Mesenchymal stem cell (in vitro differentiated cells and primary cell): ENCODE data around the gene PRRX2.

Experiments
- DNase-seq: peaks from one replicate; pipeline ENCODE4 v3.0.0-alpha.2; 2013
- H2AFZ ChIP-seq: one replicate; pipeline ENCODE4 v1.6.1; 2013; ENCODE audit warnings: low read depth, mild to moderate bottlenecking, control low read depth, inconsistent platforms, low read length, moderate library complexity
- H2AK5ac ChIP-seq: 2 replicates; pipeline ENCODE4 v1.6.1; 2013; ENCODE audit warnings: low read length, moderate library complexity, mild to moderate bottlenecking, inconsistent platforms; ENCODE audit not compliant: severe bottlenecking
- H2BK120ac ChIP-seq: one replicate; pipeline ENCODE4 v1.6.1; 2013; ENCODE audit warnings: low read depth, mild to moderate bottlenecking, inconsistent platforms, low read length, moderate library complexity
- H2BK12ac ChIP-seq, 2 experiments: one replicate each; pipeline ENCODE4 v1.6.1; 2013; ENCODE audit warnings: inconsistent platforms in 2 of 2, low read length in 2 of 2, mild to moderate bottlenecking in 2 of 2, moderate library complexity in 2 of 2, control low read depth in 1 of 2
- H2BK15ac ChIP-seq: one replicate; pipeline ENCODE4 v1.6.1; 2013; ENCODE audit warnings: mild to moderate bottlenecking, low read depth, inconsistent platforms; ENCODE audit not compliant: poor library complexity, severe bottlenecking
- H2BK5ac ChIP-seq: 2 replicates; pipeline ENCODE4 v1.6.1; 2013; ENCODE audit warnings: low read depth, mild to moderate bottlenecking, low read length, control low read depth, inconsistent platforms; ENCODE audit not compliant: poor library complexity, severe bottlenecking
- H3K14ac ChIP-seq, 2 experiments: one replicate each; pipeline ENCODE4 v1.6.1; 2013; ENCODE audit warnings: inconsistent platforms in 2 of 2, low read length in 2 of 2, control low read depth in 1 of 2, mild to moderate bottlenecking in 1 of 2, moderate library complexity in 1 of 2
- H3K18ac ChIP-seq, 2 experiments: one replicate each; pipeline ENCODE4 v1.6.1; 2013; ENCODE audit warnings: inconsistent platforms in 2 of 2, low read length in 2 of 2, control low read depth in 1 of 2, low read depth in 1 of 2, mild to moderate bottlenecking in 1 of 2
- H3K23ac ChIP-seq, 2 experiments: one replicate each; pipeline ENCODE4 v1.6.1; 2013; ENCODE audit warnings: inconsistent platforms in 2 of 2, low read length in 2 of 2, mild to moderate bottlenecking in 2 of 2, moderate library complexity in 2 of 2, control low read depth in 1 of 2
- H3K27ac ChIP-seq: 2 replicates; pipeline ENCODE4 v1.5.1; 2013; ENCODE audit warnings: mild to moderate bottlenecking, moderate library complexity, low read length, control low read depth, inconsistent platforms; ENCODE audit not compliant: poor library complexity, severe bottlenecking
- H3K27me3 ChIP-seq, 2 experiments: 2 replicates each; pipeline versions ENCODE4 v1.6.1 to v1.7.0; 2013; ENCODE audit warnings: low read length in 2 of 2, mild to moderate bottlenecking in 2 of 2, moderate library complexity in 2 of 2, control low read depth in 1 of 2, inconsistent platforms in 1 of 2; ENCODE audit not compliant: control insufficient read depth in 1 of 2, insufficient read depth in 1 of 2
- H3K36me3 ChIP-seq, 2 experiments: 2 replicates each; pipeline versions ENCODE4 v1.6.1 to v1.7.0; 2013; ENCODE audit warnings: low read length in 2 of 2, control low read depth in 1 of 2, inconsistent platforms in 1 of 2, low read depth in 1 of 2, mild to moderate bottlenecking in 1 of 2; ENCODE audit not compliant: insufficient read depth in 2 of 2, control insufficient read depth in 1 of 2
- H3K4ac ChIP-seq, 2 experiments: one replicate each; pipeline ENCODE4 v1.6.1; 2013; ENCODE audit warnings: inconsistent platforms in 2 of 2, low read length in 2 of 2, mild to moderate bottlenecking in 2 of 2, moderate library complexity in 2 of 2, control low read depth in 1 of 2, low read depth in 1 of 2
- H3K4me1 ChIP-seq: 2 replicates; pipeline ENCODE4 v1.6.1; 2013; ENCODE audit warnings: low read depth, low read length, control low read depth; ENCODE audit not compliant: control insufficient read depth, insufficient read depth
- H3K4me2 ChIP-seq: 2 replicates; pipeline ENCODE4 v1.6.1; 2013; ENCODE audit warnings: low read length, mild to moderate bottlenecking, inconsistent platforms; ENCODE audit not compliant: poor library complexity, severe bottlenecking
- H3K4me3 ChIP-seq, 2 experiments: 2 replicates each; pipeline versions ENCODE4 v1.5.1 to v1.7.0; 2013; ENCODE audit warnings: low read length in 2 of 2, mild to moderate bottlenecking in 2 of 2, control low read depth in 1 of 2, low read depth in 1 of 2; ENCODE audit not compliant: insufficient read depth in 1 of 2
- H3K79me1 ChIP-seq: replicated peaks from 2 replicates; pipeline ENCODE4 v1.6.1; 2013; ENCODE audit warnings: mild to moderate bottlenecking, control low read depth, low read length, inconsistent platforms; ENCODE audit not compliant: poor library complexity, severe bottlenecking
- H3K9ac ChIP-seq: 2 replicates; pipeline ENCODE4 v1.7.0; 2013; ENCODE audit warnings: mild to moderate bottlenecking, low read length, moderate library complexity
- H3K9me3 ChIP-seq: 2 replicates; pipeline ENCODE4 v1.7.0; 2013; ENCODE audit warnings: mild to moderate bottlenecking, low read length; ENCODE audit not compliant: control insufficient read depth
- H4K8ac ChIP-seq: one replicate; pipeline ENCODE4 v1.6.1; 2013; ENCODE audit warnings: inconsistent platforms, mild to moderate bottlenecking, low read length, moderate library complexity
- H4K91ac ChIP-seq: one replicate; pipeline ENCODE4 v1.6.1; 2013; ENCODE audit warnings: mild to moderate bottlenecking, low read length, inconsistent platforms
- WGBS: methylation state at CpG from one replicate; pipeline ENCODE4 v1.1.7; 2013; ENCODE audit warnings: mixed read lengths; 5-methylcytosine and 5-hydroxymethylcytosine counted together

PRRX2 gene

GRCh38 chr9:129644365-129644764 is 21.1 kb upstream of the PRRX2 start:
- no peak for DNase-seq
- Histone ChIP-seq H3K4me3 (no peak overlapping the region), H3K9me3 (no peaks in the 10 kb centered on the region), H3K18ac (no peak overlapping the region), H3K36me3 (peaks cover under 1 to 6% of the 10 kb centered on the region in 2 experiments), H3K14ac (no peak overlapping the region), H3K23ac (no peak overlapping the region), H3K27ac (no peak overlapping the region), H3K4ac (no peak overlapping the region), H2AFZ (no peak overlapping the region), H2BK120ac (no peak overlapping the region), H2BK15ac (peak overlapping the region; percentile 12), H3K9ac (no peak overlapping the region), H3K27me3 (no peaks in the 10 kb centered on the region), H2BK5ac (no peak overlapping the region), H3K4me2 (no peak overlapping the region), H3K79me1 (peaks cover 9% of the 10 kb centered on the region), H4K91ac (no peak overlapping the region), H2BK12ac (peak overlapping the region in 1 of 2 experiments; percentile 51), H2AK5ac (no peak overlapping the region), H4K8ac (no peak overlapping the region), H3K4me1 (peaks cover 33% of the 10 kb centered on the region)
- 85% methylated on average over 9 of the region's 11 CpGs for WGBS

GRCh38 chr9:129644902-129645301 is 20.5 kb upstream of the PRRX2 start:
- H3K4ac ChIP-seq: no peak overlapping the region
- H3K4me2 ChIP-seq: no peak overlapping the region
- H3K23ac ChIP-seq: no peak overlapping the region
- H3K36me3 ChIP-seq: peaks cover 0 to under 1% of the 10 kb centered on the region in 2 experiments
- H4K91ac ChIP-seq: no peak overlapping the region
- no peaks in the 10 kb centered on the region for H3K9me3 ChIP-seq
- peaks cover 28% of the 10 kb centered on the region for H3K4me1 ChIP-seq
- no peak overlapping the region for H3K4me3 ChIP-seq
- H4K8ac ChIP-seq: peak overlapping the region; percentile 28
- no peak overlapping the region for H2BK12ac ChIP-seq
- no peak overlapping the region for H2BK15ac ChIP-seq
- peaks cover 4% of the 10 kb centered on the region for H3K79me1 ChIP-seq
- H2BK5ac ChIP-seq: no peak overlapping the region
- no peak overlapping the region for H2BK120ac ChIP-seq
- H2AK5ac ChIP-seq: no peak overlapping the region
- H3K14ac ChIP-seq: no peak overlapping the region
- H2AFZ ChIP-seq: no peak overlapping the region
- H3K9ac ChIP-seq: no peak overlapping the region
- H3K27ac ChIP-seq: no peak overlapping the region
- no peak overlapping the region for H3K18ac ChIP-seq
- DNase-seq: no peak
- 79% methylated on average over 17 of the region's 17 CpGs for WGBS
- H3K27me3 ChIP-seq: no peaks in the 10 kb centered on the region

- no peak overlapping the region for H3K4ac ChIP-seq
- no peak overlapping the region for H3K18ac ChIP-seq
- no peaks in the 10 kb centered on the region for H3K36me3 ChIP-seq
- H2BK5ac ChIP-seq: no peak overlapping the region
- no peak overlapping the region for H3K4me2 ChIP-seq
- peaks cover 2% of the 10 kb centered on the region for H3K79me1 ChIP-seq
- H4K8ac ChIP-seq: no peak overlapping the region
- no peak overlapping the region for H3K14ac ChIP-seq
- peaks cover 0 to 10% of the 10 kb centered on the region in 2 experiments for H3K27me3 ChIP-seq
- no peak overlapping the region for H2AFZ ChIP-seq
- no peaks in the 10 kb centered on the region for H3K9me3 ChIP-seq
- H3K4me1 ChIP-seq: peaks cover 16% of the 10 kb centered on the region
- H3K27ac ChIP-seq: no peak overlapping the region
- no peak for DNase-seq
- H3K9ac ChIP-seq: no peak overlapping the region
- no peak overlapping the region for H3K23ac ChIP-seq
- no peak overlapping the region for H4K91ac ChIP-seq
- H2BK120ac ChIP-seq: no peak overlapping the region
- H2AK5ac ChIP-seq: no peak overlapping the region
- no peak overlapping the region for H3K4me3 ChIP-seq
- H2BK15ac ChIP-seq: no peak overlapping the region
- WGBS: 88% methylated on average over 12 of the region's 12 CpGs
- H2BK12ac ChIP-seq: no peak overlapping the region
These were observed 19.2 kb upstream of the PRRX2 start for GRCh38 chr9:129646252-129646651.

GRCh38 chr9:129646654-129647053 is 18.8 kb upstream of the PRRX2 start:
- Histone ChIP-seq H3K4ac (no peak overlapping the region), H3K4me3 (no peak overlapping the region), H3K27me3 (peaks cover 0 to 14% of the 10 kb centered on the region in 2 experiments), H2AFZ (no peak overlapping the region), H2AK5ac (no peak overlapping the region), H2BK5ac (no peak overlapping the region), H3K23ac (no peak overlapping the region), H3K36me3 (no peaks in the 10 kb centered on the region), H3K14ac (no peak overlapping the region), H3K79me1 (peaks cover 2% of the 10 kb centered on the region), H2BK120ac (no peak overlapping the region), H2BK12ac (no peak overlapping the region), H2BK15ac (no peak overlapping the region), H4K8ac (no peak overlapping the region), H3K18ac (no peak overlapping the region), H3K4me2 (no peak overlapping the region), H3K4me1 (peaks cover 15% of the 10 kb centered on the region), H3K9ac (no peak overlapping the region), H3K27ac (no peak overlapping the region), H3K9me3 (no peaks in the 10 kb centered on the region), H4K91ac (no peak overlapping the region)
- DNase-seq: no peak
- WGBS: 94% methylated on average over 6 of the region's 7 CpGs
